ENCODE measurements around the gene CALR3.

The CALR3 gene

GRCh38 chr19:16446724-16447368, 49.1 kb downstream of the CALR3 start:
- Histone ChIP-seq H3K4me3 (ENCODE audit: low read length) (no peak overlapping the region), H3K27me3 (ENCODE audit: insufficient read depth, low read length) (no peaks in the 10 kb centered on the region), H3K4me1 (ENCODE audit: insufficient read depth, low read length) (peaks cover 17% of the 10 kb centered on the region), H3K9me3 (ENCODE audit: insufficient read depth, low read depth, low read length) (no peaks in the 10 kb centered on the region), H3K9ac (ENCODE audit: low read depth, low read length) (no peak overlapping the region), H3K27ac (ENCODE audit: low read length) (no peak overlapping the region), H3K36me3 (ENCODE audit: insufficient read depth, low read depth, low read length) (no peaks in the 10 kb centered on the region)

GRCh38 chr19:16446108-16446723, 49.8 kb downstream of the CALR3 start:
- Histone ChIP-seq H3K4me3 (ENCODE audit: low read length) (no peak overlapping the region), H3K9me3 (ENCODE audit: insufficient read depth, low read depth, low read length) (no peaks in the 10 kb centered on the region), H3K4me1 (ENCODE audit: insufficient read depth, low read length) (peaks cover 17% of the 10 kb centered on the region), H3K9ac (ENCODE audit: low read depth, low read length) (no peak overlapping the region), H3K27ac (ENCODE audit: low read length) (no peak overlapping the region), H3K27me3 (ENCODE audit: insufficient read depth, low read length) (no peaks in the 10 kb centered on the region), H3K36me3 (ENCODE audit: insufficient read depth, low read depth, low read length) (no peaks in the 10 kb centered on the region)

GRCh38 chr19:16445238-16446107, 50.5 kb downstream of the CALR3 start:
- Histone ChIP-seq H3K9ac (ENCODE audit: low read depth, low read length) (0 out of 2 replicates have a peak overlapping the region, but pooled peaks have one; percentile 22), H3K4me3 (ENCODE audit: low read length) (no peak overlapping the region), H3K36me3 (ENCODE audit: insufficient read depth, low read depth, low read length) (peaks cover 6% of the 10 kb centered on the region; the same call in 1 of the 2 replicates), H3K4me1 (ENCODE audit: insufficient read depth, low read length) (peaks cover 17% of the 10 kb centered on the region), H3K27me3 (ENCODE audit: insufficient read depth, low read length) (no peaks in the 10 kb centered on the region), H3K9me3 (ENCODE audit: insufficient read depth, low read depth, low read length) (no peaks in the 10 kb centered on the region), H3K27ac (ENCODE audit: low read length) (no peak overlapping the region)

- peaks cover 17% of the 10 kb centered on the region for H3K4me1 ChIP-seq (ENCODE audit: insufficient read depth, low read length)
- no peak overlapping the region for H3K27ac ChIP-seq (ENCODE audit: low read length)
- no peak overlapping the region for H3K4me3 ChIP-seq (ENCODE audit: low read length)
- no peaks in the 10 kb centered on the region for H3K9me3 ChIP-seq (ENCODE audit: insufficient read depth, low read depth, low read length)
- no peaks in the 10 kb centered on the region for H3K27me3 ChIP-seq (ENCODE audit: insufficient read depth, low read length)
- peaks cover 19% of the 10 kb centered on the region for H3K36me3 ChIP-seq (ENCODE audit: insufficient read depth, low read depth, low read length)
- no peak overlapping the region for H3K9ac ChIP-seq (ENCODE audit: low read depth, low read length)
Measured at GRCh38 chr19:16444269-16444600, 51.7 kb downstream of the CALR3 start.

GRCh38 chr19:16442386-16443276, 53.3 kb downstream of the CALR3 start:
- Histone ChIP-seq H3K36me3 (ENCODE audit: insufficient read depth, low read depth, low read length) (peaks cover 23% of the 10 kb centered on the region), H3K9ac (ENCODE audit: low read depth, low read length) (no peak overlapping the region), H3K9me3 (ENCODE audit: insufficient read depth, low read depth, low read length) (no peaks in the 10 kb centered on the region), H3K4me3 (ENCODE audit: low read length) (no peak overlapping the region), H3K27ac (ENCODE audit: low read length) (no peak overlapping the region), H3K27me3 (ENCODE audit: insufficient read depth, low read length) (no peaks in the 10 kb centered on the region), H3K4me1 (ENCODE audit: insufficient read depth, low read length) (peaks cover 17% of the 10 kb centered on the region)

GRCh38 chr19:16441661-16442162, 54.3 kb downstream of the CALR3 start:
- Histone ChIP-seq H3K36me3 (ENCODE audit: insufficient read depth, low read depth, low read length) (peaks cover 32% of the 10 kb centered on the region), H3K9me3 (ENCODE audit: insufficient read depth, low read depth, low read length) (no peaks in the 10 kb centered on the region), H3K27ac (ENCODE audit: low read length) (no peak overlapping the region), H3K27me3 (ENCODE audit: insufficient read depth, low read length) (no peaks in the 10 kb centered on the region), H3K9ac (ENCODE audit: low read depth, low read length) (no peak overlapping the region), H3K4me3 (ENCODE audit: low read length) (no peak overlapping the region), H3K4me1 (ENCODE audit: insufficient read depth, low read length) (peaks cover 17% of the 10 kb centered on the region)

GRCh38 chr19:16436780-16437332, 59.1 kb downstream of the CALR3 start:
- H3K4me1 ChIP-seq (ENCODE audit: insufficient read depth, low read length): no peaks in the 10 kb centered on the region; the same call in 1 of the 2 replicates

GRCh38 chr19:16435999-16436650, 59.8 kb downstream of the CALR3 start:
- Histone ChIP-seq H3K9ac (ENCODE audit: low read depth, low read length) (no peak overlapping the region), H3K4me1 (ENCODE audit: insufficient read depth, low read length) (no peaks in the 10 kb centered on the region), H3K36me3 (ENCODE audit: insufficient read depth, low read depth, low read length) (peaks cover 66% of the 10 kb centered on the region), H3K4me3 (ENCODE audit: low read length) (no peak overlapping the region), H3K27ac (ENCODE audit: low read length) (no peak overlapping the region), H3K9me3 (ENCODE audit: insufficient read depth, low read depth, low read length) (no peaks in the 10 kb centered on the region), H3K27me3 (ENCODE audit: insufficient read depth, low read length) (no peaks in the 10 kb centered on the region)

More at GRCh38 chr19:16436780-16437332, 59.1 kb downstream of the CALR3 start:
- Histone ChIP-seq H3K9me3 (ENCODE audit: insufficient read depth, low read depth, low read length) (no peaks in the 10 kb centered on the region), H3K9ac (ENCODE audit: low read depth, low read length) (no peak overlapping the region), H3K27me3 (ENCODE audit: insufficient read depth, low read length) (no peaks in the 10 kb centered on the region), H3K27ac (ENCODE audit: low read length) (no peak overlapping the region), H3K36me3 (ENCODE audit: insufficient read depth, low read depth, low read length) (peaks cover 60% of the 10 kb centered on the region), H3K4me3 (ENCODE audit: low read length) (no peak overlapping the region)

- Histone ChIP-seq H3K27me3 (ENCODE audit: insufficient read depth, low read length) (no peaks in the 10 kb centered on the region), H3K4me3 (ENCODE audit: low read length) (no peak overlapping the region), H3K4me1 (ENCODE audit: insufficient read depth, low read length) (no peaks in the 10 kb centered on the region), H3K9me3 (ENCODE audit: insufficient read depth, low read depth, low read length) (no peaks in the 10 kb centered on the region), H3K27ac (ENCODE audit: low read length) (no peak overlapping the region), H3K9ac (ENCODE audit: low read depth, low read length) (no peak overlapping the region), H3K36me3 (ENCODE audit: insufficient read depth, low read depth, low read length) (peaks cover 63% of the 10 kb centered on the region)
Measured at GRCh38 chr19:16435238-16435917, 60.6 kb downstream of the CALR3 start.

- Histone ChIP-seq H3K9me3 (ENCODE audit: insufficient read depth, low read depth, low read length) (no peaks in the 10 kb centered on the region), H3K27me3 (ENCODE audit: insufficient read depth, low read length) (no peaks in the 10 kb centered on the region), H3K36me3 (ENCODE audit: insufficient read depth, low read depth, low read length) (peaks cover 52% of the 10 kb centered on the region), H3K9ac (ENCODE audit: low read depth, low read length) (no peak overlapping the region), H3K27ac (ENCODE audit: low read length) (no peak overlapping the region), H3K4me3 (ENCODE audit: low read length) (no peak overlapping the region), H3K4me1 (ENCODE audit: insufficient read depth, low read length) (no peaks in the 10 kb centered on the region)
Measured at GRCh38 chr19:16433986-16434385, 62.0 kb downstream of the CALR3 start.
